NCI-H1930 (cell line): Measurements from ENCODE around the gene POU6F1.

Experiments used
- DNase-seq, 2 experiments: peaks; one replicate each; lab custom pipeline; 2025; lab: John Stamatoyannopoulos, UW

The POU6F1 gene

DNA sequence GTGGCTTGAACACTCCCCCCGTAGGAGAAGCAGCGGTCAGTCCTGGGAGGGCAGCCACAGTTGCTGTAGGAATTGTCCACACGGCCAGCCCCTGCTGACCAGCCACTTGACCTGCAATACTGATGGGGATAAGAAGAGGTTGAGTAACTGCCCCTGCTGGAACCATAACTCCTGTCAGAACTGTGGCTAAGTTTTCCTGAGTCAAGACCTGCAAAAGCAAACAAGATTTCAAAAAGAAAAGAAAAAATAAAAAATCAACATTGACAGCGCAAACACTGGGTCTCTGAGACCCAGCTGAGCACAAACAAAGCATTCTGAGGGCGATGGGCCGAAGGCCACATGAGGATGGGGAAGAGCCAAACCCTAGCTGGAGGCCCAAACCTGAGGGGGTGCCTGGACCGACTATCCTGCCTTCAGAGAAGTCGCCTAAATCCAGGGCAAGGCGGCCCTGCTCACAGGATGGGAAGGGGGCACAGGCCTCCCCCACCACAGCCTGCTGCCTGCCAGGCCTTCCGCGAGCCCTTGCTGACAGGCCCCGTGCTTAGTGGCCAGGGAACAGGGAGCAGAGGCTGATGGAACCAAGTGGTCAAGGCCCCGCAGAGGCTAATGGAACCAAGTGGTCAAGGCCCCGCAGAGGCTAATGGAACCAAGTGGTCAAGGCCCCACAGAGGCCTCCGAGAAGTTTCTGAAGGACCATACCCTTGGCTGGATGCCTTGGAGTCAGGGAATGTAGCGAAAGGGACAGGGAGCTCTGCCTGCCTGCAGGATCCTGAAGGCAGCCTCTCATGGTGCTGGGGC is 19.1 kb downstream of the POU6F1 start:
- DNase-seq = no peak

DNA sequence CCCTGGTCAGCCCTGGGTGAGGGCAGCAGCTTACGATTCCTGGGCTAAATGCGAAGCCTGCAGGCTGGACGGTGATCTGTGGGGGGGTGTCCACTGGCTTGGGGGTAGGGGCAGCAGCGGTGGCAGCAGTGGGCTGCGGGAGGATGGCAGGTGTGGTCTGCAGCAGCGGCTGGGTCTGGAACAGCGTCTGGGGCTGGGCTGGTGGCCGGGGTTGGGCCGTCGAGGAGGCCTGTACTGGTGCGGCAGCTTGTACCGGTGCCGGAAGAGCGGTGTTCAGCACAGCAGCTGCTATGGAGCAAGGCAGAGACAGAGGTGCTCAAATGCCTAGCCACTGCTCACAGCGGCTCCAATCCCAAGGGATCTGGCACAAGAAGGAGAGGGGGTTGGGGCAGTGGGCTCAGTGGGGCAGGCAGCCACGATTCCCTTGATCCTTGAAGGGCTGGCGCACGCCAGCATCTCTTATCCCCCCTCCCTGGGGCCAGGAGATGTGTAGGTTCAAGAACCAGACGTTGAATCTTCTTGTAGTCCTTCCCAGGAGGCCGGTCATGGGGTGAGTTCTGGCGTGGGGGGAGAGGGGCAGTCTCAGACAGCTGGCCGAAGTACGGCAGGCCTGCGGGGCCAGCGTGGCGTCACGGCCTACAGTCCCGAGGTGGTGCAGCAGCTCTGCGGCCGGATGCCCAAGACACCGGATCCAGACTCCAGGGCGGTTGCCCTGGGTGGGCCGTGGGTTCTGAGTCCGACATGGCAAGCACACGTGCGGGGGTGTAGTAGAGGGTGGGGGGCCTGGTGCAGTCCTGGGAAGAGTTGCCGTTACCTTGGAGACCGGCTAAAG is 19.9 kb downstream of the POU6F1 start:
- DNase-seq = no peak

DNA sequence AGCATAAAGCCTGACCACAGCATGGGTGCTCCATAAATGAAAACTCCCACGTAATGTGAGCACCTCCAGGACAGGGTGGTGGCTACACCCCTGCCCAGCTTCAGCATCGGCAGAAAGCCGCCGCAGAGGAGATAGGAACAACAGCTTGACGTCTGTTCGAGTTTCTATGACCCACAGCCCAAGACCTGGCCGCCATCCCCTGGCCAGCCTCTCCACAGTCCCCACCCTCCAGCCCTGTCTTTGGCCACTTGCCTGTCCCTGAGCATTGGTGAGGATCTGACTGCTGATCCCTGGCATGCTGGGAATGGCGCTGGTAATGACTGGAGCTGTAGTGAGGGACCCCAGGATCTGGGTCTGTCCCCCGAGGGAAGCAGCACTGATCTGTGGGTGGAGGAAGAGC is 21.3 kb downstream of the POU6F1 start:
- DNase-seq = no peak

DNA sequence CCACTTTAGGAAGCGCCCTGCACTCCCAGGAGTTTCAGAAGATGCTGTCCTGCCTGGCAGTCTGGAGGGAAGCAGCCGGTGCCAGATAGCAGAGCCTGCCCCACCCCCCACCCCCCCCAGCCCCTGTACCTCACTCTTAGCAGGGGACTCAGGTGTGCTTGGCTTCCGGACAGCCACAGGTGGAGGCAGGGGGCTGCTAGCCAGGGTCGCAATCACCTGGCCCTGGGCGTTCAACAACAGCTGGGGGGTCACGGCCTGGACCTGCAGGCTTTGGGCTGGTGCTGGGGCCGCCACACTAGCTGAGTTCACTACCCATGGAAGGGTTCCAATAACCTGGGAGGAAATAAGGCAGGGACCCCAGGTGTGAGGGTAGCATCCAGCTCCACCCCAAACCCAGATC is 22.0 kb downstream of the POU6F1 start:
- DNase-seq = no peak

DNA sequence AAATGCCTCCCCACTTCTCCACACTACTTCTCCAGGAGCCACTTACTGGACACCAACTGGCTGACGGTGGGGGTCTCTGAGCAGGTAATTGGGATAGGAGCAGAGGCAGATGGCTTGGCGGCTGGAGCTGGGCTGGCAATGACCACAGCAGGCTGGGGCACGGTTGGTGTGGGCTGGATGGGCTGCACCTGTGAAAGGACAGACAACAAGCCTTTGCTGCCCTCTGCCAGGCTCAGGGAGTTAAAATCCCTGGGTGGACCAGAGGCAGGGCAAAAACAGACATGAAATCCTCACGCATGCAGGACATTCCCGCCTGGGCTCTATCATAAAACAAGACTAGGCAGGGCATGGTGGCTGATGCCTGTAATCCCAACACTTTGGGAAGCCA is 25.6 kb downstream of the POU6F1 start:
- DNase-seq = no peak

DNA sequence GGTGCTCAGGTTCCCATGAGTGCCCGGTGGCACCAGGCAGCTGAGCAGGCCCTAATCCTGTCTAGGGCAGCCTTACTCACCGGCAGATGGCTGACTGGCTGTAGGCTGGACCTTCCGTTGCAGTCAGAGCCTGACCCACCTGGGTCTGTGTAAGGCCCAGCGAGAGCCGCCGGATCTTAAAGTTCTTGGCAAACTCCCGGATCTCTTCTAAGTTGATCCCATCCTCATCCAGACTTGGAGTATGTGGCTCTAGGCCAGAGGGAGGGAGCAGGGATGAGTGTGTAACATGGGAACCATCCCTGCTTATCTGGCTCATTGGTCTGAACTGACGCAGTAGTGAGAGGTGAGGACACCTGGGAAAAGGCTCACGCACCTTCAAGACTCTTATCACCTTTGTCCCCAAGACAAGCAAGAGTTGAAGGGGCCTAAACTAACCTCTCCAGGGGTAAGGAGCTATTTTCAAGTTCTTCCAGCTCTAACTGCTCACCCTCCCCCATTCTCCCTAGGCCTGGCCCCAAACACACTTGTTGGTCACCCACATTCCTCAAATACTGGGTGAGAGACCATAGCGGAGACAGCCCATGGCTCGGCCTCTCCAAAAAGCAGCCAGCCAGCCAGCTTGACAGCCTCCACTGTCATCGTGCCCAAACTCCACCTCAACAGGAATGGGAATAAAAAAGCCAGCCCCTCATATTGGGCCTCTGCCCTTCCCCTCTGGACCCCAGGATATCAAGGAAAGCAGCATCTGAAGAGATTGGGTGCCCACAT is 26.2 kb downstream of the POU6F1 start:
- DNase-seq = no peak

DNA sequence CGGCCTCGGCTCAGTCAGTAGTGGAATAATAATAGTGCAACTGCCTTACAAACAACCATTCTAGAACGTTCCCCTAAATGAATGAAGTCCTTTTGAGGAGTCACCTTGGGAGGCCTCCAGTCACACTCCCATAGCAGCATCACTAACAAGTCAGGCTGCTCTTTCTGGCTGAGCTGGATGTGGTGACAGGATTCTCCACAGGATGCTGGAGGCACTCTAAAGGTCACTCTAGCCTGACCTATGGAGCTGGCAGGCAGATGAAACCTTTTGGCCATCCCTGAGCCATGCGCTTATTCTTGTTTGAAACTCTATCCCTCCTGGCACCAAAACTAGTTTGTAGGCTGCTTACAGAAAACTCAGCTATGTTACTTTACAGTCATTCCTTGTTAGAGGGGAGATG is 27.0 kb downstream of the POU6F1 start:
- no peak for DNase-seq

DNA sequence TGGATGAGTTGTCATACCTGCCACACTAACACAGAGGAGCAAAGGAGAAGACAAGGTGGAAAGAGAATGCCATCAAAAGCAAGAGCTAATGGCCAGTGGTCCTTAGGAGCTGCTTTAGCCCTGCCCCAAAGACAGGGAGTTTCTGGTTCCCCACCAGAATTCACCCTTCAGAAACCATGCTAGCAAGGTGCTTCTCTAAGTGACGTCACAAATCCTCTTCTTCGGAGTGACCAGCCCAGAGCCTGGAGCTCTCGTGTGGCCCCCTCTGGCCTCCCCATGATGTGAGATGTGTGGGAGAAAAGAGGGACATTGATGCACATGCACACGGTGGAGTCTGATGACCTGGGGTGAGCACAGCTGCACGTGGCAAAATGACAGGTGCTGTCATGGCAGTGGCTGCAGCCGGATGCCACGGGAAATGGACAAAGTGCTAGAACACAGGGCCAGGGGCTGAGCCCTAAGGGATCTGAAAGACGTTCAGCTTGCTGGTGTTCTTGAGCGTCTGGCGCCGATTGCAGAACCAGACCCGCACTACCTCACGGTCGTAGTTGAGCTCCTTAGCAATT is 28.0 kb downstream of the POU6F1 start:
- no peak for DNase-seq

DNA sequence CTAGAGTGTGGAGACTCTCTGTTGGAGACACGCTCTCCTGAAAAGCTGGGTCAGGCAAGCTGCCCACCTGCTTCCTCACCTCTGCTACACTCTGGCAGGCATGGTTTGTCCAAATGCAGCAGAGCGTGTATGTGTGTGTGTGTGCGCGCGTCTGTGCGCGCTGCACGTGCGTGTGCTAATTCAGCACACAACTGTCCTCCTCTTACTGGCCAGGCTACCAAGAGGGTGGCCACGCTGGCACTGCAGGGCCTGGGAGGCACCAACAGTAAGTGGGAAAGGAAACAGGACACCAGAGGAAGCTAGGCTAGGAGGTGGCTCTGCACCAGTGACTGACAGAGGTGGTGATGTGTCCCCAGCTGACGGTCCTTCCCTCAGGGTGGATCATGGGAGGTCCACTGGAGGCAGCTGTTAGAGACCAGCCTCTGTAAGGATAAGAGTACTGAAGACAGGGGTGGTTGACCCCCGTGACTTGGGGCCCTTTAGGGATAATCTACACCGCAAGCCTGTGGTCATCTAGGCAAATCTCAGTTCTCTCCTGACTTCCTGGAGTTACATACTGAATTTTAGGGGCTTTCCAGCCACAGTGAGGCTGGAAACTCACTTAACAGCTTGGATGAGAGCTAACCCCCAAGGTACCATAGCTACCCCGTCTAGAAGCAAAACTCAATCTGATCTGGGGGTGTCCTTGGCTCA is 29.4 kb downstream of the POU6F1 start:
- no peak for DNase-seq

DNA sequence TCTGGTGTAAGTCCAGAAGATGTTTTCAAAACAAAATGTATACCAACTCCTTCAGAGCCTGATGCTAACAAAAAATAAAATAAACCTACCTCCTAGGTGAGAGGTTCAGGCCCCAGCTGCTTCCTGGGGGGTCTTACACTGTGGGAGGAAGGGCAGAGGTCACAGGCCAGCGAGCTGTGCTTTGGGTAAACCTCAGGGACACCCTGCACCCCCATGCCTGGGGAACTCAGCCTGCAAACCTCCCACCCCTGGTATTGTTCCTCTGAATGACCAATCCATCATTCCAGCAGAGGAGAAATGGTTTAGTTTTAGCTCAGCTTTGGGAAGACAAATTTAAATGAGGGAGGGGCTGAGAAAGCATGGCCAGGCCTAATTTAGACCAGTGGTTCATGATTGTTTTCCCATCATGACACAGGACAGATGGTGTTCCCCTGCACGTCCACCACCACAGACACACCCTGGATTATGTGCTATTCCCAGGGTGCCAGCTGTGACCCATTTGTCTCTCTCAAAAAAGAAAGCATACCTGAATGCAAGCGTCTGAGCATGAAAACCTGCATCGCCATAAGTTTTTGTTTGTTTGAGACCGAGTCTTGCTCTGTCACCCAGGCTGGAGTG is 30.4 kb downstream of the POU6F1 start:
- no peak for DNase-seq

DNA sequence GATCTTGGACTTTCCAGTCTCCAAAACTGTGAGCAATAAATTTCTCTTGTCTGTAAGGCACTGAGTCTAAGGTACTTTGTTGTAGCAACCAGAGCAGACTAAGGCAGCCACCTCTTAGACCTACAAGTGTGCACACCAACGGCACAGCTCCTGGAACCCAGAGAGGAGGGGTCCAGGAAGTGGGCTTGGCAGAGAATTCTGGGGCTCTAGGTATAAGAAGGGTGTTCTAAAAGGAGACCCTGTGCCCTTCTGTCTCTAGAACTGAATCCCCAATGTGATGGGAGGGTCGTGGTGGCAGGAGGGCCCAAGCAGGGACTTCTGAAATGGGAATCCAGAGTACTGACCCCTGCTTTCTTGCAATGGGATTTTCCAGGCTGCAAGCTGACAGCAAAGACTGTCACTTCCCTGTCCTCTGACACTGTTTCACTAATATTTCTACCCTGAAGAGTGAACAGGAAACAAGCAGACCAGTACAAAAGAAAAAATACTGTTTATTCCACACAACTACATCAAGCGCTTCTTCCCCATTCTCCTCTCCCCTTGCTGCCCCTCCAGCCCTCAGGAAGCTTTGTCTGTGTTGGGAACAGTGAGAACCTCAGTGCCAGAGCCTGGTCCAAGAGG is 31.3 kb downstream of the POU6F1 start:
- no peak for DNase-seq

DNA sequence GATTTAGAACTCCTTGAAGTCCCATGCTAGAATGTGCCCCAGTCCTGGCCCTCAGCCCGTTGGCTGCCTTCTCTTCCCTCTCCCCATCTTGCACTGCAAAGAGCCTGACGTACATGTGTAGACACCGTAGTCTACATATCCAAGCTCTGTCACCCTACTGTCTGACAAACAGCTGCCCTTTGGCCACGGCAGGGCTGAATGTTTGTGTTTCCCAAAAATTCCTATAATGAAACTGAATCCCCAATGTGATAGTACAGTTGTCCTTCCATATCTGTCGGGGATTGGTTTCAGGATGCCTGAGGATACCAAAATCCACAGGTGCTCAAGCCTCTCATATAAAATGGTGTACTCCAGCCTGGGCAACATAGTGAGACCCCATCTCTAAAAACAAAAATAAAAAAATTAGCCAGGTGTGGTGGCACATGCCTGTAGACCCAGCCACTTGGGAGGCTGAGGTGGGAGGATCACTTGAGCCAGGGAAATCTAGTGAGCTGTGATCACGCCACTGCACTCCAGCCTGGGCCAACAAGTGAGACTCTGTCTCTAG is 32.6 kb downstream of the POU6F1 start:
- DNase-seq = no peak

DNA sequence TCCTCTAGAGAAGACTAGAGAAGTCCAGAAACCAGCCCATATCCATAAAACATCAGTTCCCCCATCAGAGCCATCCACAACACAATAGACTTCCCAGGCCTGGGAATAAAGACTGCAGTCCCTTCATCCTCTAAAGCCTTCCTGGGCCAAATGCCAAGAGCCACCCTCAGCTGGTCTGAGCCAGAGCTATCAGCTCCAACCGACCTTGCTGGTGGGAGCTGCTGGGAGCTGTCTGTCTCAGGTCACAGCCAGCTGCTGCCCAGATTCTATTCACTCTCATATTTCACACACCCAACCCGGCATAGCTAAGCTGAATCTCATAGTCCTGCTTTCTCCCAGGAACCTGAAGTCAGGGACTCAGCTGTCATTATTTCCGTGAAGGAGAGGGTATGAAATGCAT is 34.0 kb downstream of the POU6F1 start:
- DNase-seq = no peak

DNA sequence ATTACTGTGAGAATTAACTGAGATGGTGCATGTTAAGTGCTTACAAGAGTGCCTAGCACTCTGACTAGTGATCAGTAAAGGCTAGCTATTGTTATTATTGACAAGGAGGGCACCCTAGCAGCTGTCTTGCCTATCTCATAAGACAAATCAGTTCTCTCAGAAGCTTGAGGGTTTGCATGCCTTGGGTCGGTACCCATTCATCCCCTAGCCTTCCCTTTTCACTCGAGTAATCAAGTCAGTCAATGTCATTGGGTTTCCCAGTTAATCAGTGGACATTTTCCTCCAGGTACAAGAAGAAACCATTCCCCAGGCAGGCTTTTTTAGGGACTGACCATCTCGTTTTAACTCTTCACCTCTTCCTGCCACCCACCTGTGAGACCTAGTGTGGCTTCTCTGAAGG is 34.5 kb downstream of the POU6F1 start:
- DNase-seq = no peak

DNA sequence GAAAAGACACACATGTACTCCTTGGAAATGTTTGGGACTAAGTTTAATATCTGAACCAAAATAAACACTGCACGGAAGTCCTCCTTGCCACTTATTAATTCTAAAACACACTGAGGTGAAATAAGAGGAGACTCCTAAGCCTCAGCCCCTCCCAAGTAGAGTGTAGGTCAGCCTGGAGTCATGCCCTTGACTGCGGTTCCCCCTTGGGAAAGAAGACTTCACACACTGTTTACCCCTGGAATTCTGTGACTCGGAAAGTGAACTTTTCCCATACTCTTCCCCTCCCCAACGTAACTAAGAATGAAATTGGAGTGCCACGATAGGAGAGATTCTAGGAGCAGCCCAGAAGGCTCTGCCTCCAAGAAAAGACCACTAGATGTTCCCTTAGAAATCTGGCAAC is 36.3 kb downstream of the POU6F1 start:
- no peak for DNase-seq

DNA sequence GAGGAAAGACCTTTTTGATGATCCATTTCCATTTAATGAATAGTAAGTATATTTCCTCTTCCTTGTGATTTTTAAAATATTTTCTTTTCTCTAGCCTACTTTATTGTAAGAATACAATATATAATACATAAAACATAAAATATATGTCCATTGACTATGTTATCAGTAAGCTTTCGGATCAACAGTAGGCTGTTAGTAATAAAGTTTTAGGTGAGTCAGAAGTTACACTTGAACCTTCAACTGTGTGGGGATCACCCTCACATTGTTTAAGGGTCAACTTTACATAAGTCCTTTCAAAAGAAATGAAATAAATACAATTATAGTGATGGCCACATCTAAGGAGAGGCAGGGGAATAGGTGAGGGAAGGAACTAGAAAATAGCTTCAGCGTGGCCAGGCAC is 40.0 kb downstream of the POU6F1 start:
- DNase-seq = no peak

DNA sequence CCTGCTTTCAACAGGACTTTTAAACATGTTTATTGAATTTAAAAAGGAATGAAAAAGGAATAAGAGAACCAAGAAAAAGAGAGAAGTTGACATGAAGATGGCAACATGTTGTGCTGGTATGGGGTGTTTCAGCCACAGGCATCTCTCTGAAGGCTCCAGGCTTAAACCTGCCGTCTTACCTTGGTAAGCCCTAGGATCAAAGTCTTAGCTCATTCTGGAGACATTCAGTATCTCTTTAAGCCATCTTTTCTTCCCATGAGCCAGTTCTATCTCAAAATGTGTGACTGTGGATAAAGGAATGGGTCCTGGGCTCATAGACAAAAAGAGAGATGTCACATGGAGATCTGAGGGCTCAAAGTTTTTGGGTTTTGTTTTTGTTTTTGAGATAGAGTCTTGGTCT is 43.4 kb downstream of the POU6F1 start:
- no peak for DNase-seq

DNA sequence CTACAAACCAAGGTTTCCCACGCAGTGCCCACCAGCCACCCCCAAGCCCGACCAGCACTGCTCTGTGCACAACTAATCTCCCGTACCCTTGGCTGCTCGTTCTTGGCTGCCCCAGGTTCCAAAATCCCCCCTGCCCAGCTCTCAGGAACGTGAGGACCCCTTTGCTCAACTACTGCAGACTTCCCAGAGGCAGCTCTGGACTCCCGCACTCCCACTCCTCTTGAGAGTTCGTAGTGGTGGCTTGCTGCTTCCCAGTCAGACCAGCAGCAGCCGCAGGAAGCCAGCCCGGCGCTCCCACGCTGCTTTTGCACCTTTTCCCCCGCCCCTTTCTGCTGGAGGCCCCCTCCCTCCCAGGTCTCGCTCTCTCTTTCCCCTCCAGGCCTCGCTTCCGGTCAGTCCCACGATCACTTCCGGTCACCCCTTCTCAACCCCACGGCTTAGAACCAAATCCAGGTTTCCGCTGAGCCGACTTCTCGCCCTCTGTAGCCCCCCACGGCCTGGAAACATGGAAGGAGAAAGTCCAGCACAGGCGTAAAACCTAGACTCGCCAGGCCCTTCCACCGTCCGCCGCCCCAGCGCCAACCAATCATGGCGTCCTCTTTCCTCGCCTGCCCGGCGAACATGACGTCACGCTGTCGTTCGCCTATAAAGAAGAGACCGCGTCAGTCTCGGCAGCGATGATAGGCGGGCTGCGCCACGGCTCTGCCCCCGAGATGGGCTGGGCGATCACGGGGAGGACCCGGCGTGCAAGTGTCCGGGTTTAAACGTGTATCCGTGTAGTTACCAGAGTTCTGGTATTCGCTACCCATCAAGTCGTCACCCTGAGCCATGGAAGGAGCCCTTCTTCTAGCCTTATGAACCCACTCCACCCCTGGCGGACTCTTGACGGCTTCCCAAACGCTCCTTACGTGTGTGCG is 45.1 kb downstream of the POU6F1 start, which contains the start of gene TFCP2:
TSS of gene TFCP2 (minus strand) at position 621 of the 917 bp plus-strand sequence. CDS start 713 bp downstream, outside the sequence.
- peak; percentile 87 to 93 for DNase-seq

DNA sequence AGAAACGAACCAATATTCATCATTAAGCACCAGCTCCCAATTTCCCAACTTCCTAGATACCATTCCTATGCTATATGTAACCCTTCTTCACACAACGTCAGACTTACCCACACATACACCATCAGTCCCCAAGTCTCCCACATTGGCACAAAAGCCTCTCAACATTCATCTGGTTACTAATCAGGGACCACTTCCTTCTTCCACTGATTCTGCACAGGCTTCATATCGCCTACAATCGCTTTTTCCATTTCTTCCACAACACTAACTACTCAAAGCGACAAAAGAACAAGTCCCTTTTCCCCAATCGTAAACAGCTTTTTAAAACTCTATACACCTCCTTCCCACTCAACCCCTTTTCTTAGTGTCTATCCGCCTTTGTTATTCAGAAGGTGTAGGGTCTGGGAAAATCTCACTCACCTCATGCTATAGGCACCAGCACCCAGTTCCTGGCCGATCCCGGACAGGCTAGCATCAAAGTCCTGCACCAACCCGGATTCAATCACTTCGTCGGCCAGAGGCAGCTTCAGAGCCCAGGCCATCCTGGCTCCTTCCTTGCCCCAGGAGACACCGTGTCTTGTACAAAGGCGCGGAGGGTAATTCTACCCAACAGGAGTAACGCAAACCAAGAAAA is 45.9 kb downstream of the POU6F1 start:
- no peak for DNase-seq
